Measurements from ENCODE around the gene ADGRG3. TPM values are rescaled to one million over a fixed set of nuclear protein-coding genes. Genes with fewer than 3 reads are reported as not detected.

Gene ADGRG3
- total and polyA plus RNA-seq, 2 of the 13 experiments (the other 11 are each of a cell fraction or from before 2014, with no cell fraction given): 2.7 to 11.8 TPM

DNA sequence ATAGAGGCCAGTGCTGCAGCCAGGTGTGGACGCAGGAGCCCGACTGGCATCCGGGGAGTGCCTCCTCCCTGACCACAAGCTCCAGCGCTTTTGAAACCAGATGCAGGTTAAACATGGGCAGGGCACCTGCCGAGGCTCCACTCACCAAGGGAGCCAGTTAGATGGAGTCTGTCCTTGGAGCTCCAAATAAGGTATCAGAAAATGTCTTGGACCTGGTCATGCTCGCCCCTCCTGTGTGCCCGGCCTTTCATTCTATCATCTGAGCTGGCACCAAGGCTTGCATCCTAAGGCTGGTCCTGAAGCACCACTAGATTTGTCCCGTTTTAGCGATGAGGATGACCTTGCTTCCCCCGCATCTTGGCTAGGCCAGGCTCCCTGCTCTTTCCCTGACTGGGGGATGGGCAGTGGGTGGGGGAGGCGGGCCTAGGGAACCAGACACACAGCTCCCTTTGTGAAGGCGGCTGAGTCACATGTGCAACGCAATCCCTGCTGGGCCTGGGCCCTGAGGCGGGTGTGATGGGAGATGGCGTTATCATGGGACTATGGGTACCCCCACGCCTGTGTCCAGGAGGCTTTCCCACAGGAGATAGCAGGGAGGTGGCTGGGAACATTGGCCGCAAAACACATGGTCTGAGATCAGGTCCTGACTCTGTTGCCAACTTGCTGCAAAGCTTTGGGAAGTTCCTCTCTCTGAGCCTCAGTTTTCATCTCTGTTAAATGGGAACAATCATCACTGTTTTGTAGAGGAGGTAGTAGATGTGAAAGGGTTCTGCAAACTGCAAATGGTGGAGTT, 44.7 kb upstream of the ADGRG3 start:
- H3K4me1 ChIP-seq (ENCODE audit: insufficient read depth, low read length): peaks cover 72% of the 10 kb centered on the region
- peak; percentile 21 for ATAC-seq
- H3K4me2 ChIP-seq (ENCODE audit: low read depth, low read length): peak overlapping the region; percentile 65
- ChIA-PET CTCF (ENCODE audit: low intra/inter-chr PET ratio, low total read pairs) (interaction anchor here (2.8 kb wide), 1 partner anchor 26 kb away, joined by 15 read pairs; no protein-coding TSS in a partner anchor), POLR2A (interaction anchor here (0.5 to 8.7 kb wide), 13 partner anchors 12 to 603 kb away, joined by 3 to 127 read pairs (median 5); partner anchors contain the start of genes ADGRG3 and KATNB1)
- peak overlapping the region in 1 of 3 experiments; percentile 37; a peak in 2 of 6 replicates for H3K4me3 ChIP-seq (replicated peaks in 1 of 3; ENCODE audit: insufficient read depth in 1 of 3, low read depth in 2 of 3, low read length in 3 of 3)
- H3K79me2 ChIP-seq (ENCODE audit: insufficient read depth, low read length): no peaks in the 10 kb centered on the region
- intact Hi-C loops (cut with micrococcal nuclease; ENCODE audit: unreplicated experiment) (loop anchor here (1.0 kb wide), 2 partner anchors 16 to 32 kb away; no protein-coding TSS in a partner anchor), in situ Hi-C loops (cut with HindIII; ENCODE audit: extremely low pct_ligation_motif_present, low pct_unique_long_range_greater_than_20kb) (no loop called here)
- H3K36me3 ChIP-seq (replicated peaks in 1 of 2; ENCODE audit: control insufficient read depth in 1 of 2, insufficient read depth in 2 of 2, low read length in 2 of 2): no peaks in the 10 kb centered on the region
- no peak overlapping the region for H2AFZ ChIP-seq (ENCODE audit: low read length)
- H3K27me3 ChIP-seq (ENCODE audit: control insufficient read depth in 1 of 2, insufficient read depth in 2 of 2, low read length in 2 of 2): no peaks in the 10 kb centered on the region
- H3K27ac ChIP-seq (ENCODE audit: extremely low read length, insufficient read depth, low read length): no peak overlapping the region
- H3K9me3 ChIP-seq (ENCODE audit: low read length): no peaks in the 10 kb centered on the region
- H4K20me1 ChIP-seq (ENCODE audit: insufficient read depth, low read length): no peaks in the 10 kb centered on the region
- FAIRE-seq: peak; percentile 74
- WGBS (ENCODE audit: low lambda C conversion rate): 2% methylated on average over 17 of the region's 17 CpGs
- peak; percentile 91 for DNase-seq (ENCODE audit: low spot score)
- BruUV-seq (replicated peaks): no TSS peak
- H3K9ac ChIP-seq (ENCODE audit: insufficient read depth, low read depth, low read length): no peak overlapping the region; the same call in 1 of the 2 replicates
- TF ChIP-seq, protein P1, sequence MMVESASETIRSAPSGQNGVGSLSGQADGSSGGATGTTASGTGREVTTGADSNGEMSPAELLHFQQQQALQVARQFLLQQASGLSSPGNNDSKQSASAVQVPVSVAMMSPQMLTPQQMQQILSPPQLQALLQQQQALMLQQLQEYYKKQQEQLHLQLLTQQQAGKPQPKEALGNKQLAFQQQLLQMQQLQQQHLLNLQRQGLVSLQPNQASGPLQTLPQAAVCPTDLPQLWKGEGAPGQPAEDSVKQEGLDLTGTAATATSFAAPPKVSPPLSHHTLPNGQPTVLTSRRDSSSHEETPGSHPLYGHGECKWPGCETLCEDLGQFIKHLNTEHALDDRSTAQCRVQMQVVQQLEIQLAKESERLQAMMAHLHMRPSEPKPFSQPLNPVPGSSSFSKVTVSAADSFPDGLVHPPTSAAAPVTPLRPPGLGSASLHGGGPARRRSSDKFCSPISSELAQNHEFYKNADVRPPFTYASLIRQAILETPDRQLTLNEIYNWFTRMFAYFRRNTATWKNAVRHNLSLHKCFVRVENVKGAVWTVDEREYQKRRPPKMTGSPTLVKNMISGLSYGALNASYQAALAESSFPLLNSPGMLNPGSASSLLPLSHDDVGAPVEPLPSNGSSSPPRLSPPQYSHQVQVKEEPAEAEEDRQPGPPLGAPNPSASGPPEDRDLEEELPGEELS (CRISPR knock-in tag; IDR thresholded peaks at IDR 0.05): peak; percentile 27; the same call in 1 of the 2 replicates
- TF ChIP-seq ARNTL (CRISPR knock-in tag; IDR thresholded peaks at IDR 0.05): 0 out of 2 replicates have a peak, but pooled peaks have one; percentile 23
- 0 out of 2 replicates have a peak, but pooled peaks have one; percentile 73 for TF ChIP-seq HOXA9 (CRISPR knock-in tag; IDR thresholded peaks at IDR 0.05; ENCODE audit: borderline replicate concordance)
- TF ChIP-seq ZNF33B (CRISPR knock-in tag; IDR thresholded peaks at IDR 0.05): no peak
- TF ChIP-seq MYC (CRISPR knock-in tag; IDR thresholded peaks at IDR 0.05; ENCODE audit: borderline replicate concordance): peak; percentile 52; the same call in 1 of the 2 replicates
- TF ChIP-seq REPIN1 (CRISPR knock-in tag; IDR thresholded peaks at IDR 0.05; ENCODE audit: borderline replicate concordance, low read depth): 0 out of 2 replicates have a peak, but pooled peaks have one; percentile 32
- TF ChIP-seq RCOR2 (CRISPR knock-in tag; IDR thresholded peaks at IDR 0.05): peak; percentile 92
- peak; percentile 26; the same call in 1 of the 2 replicates for TF ChIP-seq ZNF615 (CRISPR knock-in tag; IDR thresholded peaks at IDR 0.05; ENCODE audit: borderline replicate concordance)
- TF ChIP-seq CBX1 (IDR thresholded peaks at IDR 0.05; ENCODE audit: low read depth): peak; percentile 89
- peak; percentile 40; the same call in 1 of the 2 replicates for TF ChIP-seq SP5 (CRISPR knock-in tag; IDR thresholded peaks at IDR 0.05; ENCODE audit: borderline replicate concordance, low read depth)
- peak; percentile 60; the same call in 1 of the 2 replicates for TF ChIP-seq CEBPB (IDR thresholded peaks at IDR 0.05; ENCODE audit: borderline replicate concordance, low read depth, low read length)
- TF ChIP-seq, protein P2, sequence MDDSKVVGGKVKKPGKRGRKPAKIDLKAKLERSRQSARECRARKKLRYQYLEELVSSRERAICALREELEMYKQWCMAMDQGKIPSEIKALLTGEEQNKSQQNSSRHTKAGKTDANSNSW (CRISPR knock-in tag; IDR thresholded peaks at IDR 0.05; ENCODE audit: borderline replicate concordance): 0 out of 2 replicates have a peak, but pooled peaks have one; percentile 42
- TF ChIP-seq ZFY (CRISPR knock-in tag; IDR thresholded peaks at IDR 0.05): peak; percentile 57
- TF ChIP-seq, protein P3, sequence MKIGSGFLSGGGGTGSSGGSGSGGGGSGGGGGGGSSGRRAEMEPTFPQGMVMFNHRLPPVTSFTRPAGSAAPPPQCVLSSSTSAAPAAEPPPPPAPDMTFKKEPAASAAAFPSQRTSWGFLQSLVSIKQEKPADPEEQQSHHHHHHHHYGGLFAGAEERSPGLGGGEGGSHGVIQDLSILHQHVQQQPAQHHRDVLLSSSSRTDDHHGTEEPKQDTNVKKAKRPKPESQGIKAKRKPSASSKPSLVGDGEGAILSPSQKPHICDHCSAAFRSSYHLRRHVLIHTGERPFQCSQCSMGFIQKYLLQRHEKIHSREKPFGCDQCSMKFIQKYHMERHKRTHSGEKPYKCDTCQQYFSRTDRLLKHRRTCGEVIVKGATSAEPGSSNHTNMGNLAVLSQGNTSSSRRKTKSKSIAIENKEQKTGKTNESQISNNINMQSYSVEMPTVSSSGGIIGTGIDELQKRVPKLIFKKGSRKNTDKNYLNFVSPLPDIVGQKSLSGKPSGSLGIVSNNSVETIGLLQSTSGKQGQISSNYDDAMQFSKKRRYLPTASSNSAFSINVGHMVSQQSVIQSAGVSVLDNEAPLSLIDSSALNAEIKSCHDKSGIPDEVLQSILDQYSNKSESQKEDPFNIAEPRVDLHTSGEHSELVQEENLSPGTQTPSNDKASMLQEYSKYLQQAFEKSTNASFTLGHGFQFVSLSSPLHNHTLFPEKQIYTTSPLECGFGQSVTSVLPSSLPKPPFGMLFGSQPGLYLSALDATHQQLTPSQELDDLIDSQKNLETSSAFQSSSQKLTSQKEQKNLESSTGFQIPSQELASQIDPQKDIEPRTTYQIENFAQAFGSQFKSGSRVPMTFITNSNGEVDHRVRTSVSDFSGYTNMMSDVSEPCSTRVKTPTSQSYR (CRISPR knock-in tag; IDR thresholded peaks at IDR 0.05; ENCODE audit: borderline replicate concordance): peak; percentile 96
- no peak for TF ChIP-seq PHF5A (CRISPR knock-in tag; IDR thresholded peaks at IDR 0.05; ENCODE audit: low read depth, unreplicated experiment)
- 0 out of 2 replicates have a peak, but pooled peaks have one; percentile 17 for TF ChIP-seq TBX3 (IDR thresholded peaks at IDR 0.05; ENCODE audit: borderline replicate concordance)

Measured in HepG2 (cell line).